Activated CD4-positive, alpha-beta T cell treated with anti-CD3 and anti-CD28 coated beads, Interleukin-2, Interleukin-4, amounts not matched to agents 100 ng/mL and 50 ng/mL, durations not matched to agents 16 hours and 8 hours (primary cell): ENCODE measurements around the gene ZNF625.

Experiments used
- DNase-seq: peaks from one replicate; pipeline ENCODE4 v3.0.0-alpha.2; 2020; ENCODE audit warnings: low spot score

The ZNF625 gene

DNA sequence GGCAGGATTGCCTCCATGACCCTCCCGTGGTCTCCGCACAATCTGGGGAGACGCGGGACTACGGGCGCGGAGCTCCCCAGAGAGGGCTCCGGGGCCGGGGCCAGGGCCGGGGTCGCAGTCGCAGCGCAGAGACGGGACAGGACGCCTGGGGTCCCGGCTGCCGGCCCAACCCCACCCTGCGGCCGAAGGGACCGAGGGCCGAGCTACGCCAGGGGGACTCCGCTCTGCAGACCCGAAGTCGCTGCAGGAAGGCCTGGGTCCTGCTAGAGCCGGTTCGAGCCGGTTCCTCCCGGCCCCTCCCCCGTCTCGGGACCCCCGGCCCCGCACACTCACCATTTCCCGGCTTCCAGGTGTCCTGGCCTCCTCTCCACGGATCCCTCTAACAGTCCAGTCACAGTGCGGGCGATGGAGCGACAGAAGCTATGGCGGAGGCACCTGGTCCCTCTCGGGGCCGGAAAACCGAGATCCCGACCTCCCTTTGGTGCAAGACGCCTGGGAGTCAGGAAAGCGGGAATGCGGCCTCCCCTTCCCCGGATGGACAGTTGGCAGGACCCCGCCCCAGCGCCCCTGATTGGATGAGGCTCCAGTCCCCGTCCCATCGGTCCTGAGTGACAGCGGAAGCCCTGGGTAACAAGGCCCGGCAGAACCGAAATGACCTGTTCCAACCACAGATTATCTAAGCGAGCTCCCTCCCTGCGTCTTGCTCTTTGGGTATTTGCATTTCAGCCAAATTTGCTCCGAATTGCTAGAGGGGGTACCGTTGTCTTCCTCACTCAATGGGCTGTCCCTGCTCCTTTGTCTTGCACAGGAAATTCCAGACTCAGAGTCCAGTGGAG is at the start of gene ZNF625:
ZNF625 (minus strand) TSS at position 512 of the 836 bp plus-strand sequence; CDS start at position 336, 176 bp downstream.
- peak; percentile 55 for DNase-seq

DNA sequence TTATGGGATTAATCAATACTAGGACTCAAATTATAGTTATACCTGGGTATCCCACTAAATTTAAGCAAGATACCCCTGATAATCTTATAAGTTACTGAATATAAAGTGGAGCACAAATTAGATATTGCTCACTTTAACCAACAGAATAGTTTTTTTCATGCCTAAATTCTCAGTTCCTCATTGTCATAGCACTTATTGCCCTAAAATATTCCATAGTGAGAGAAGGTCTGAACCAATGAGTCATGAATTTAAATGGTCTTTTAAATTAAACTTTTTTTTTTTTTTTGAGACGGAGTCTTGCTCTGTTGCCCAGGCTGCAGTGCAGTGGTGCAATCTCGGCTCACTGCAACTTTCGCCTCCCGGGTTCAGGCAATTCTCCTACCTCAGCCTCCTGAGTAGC is 48.8 kb upstream of the ZNF625 start:
- DNase-seq: no peak

DNA sequence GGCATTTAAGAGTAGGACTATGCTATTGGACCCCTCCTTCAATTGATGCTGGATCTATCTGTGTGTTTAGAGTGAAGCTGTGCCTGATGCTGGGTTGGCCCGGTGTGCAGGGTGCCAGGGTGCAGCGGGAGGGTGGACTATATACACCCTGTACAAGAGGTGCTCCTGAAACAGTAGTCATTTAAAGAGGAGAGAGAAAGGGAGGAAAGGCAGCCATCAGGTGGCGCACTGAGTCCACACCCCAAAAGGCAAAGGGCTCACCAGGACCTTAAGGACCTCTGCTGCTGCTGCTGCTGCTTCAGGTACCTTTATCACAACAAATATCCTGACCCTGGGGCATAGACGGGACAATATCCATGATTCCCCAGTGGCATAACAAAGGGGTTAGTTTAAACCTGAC is 45.7 kb upstream of the ZNF625 start:
- DNase-seq: peak; percentile 1

DNA sequence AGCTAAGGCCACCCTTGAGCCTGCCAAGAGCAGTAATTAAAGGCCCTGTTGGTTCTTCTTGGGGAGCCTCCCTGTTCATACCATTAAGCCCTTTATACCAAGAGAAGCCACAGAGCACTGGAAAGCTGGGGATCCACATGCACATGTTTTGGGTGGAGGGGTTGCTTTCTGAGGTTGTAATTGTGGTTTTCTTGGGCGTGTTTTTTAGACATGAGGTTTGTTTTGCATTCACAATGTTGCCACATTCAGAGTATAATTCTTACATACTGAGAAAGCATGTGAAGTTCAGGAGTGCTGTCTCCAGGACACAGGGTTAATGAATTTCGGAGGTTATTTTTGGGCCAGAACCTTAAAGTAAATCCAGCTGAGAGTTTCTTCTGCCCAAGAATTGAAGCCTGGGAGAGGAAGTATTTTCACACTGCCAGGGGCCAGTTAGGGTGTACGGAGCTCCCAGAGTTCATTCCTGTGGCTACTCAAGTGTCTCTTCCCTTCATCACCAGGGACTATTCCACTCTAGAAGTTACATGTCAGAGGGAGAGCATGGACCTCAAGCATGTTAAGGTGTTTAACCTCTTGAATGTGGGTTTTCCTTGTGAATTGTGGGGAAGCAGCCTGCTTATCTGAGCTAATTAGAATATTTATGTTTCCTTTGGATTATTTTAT is 43.4 kb upstream of the ZNF625 start:
- no peak for DNase-seq

DNA sequence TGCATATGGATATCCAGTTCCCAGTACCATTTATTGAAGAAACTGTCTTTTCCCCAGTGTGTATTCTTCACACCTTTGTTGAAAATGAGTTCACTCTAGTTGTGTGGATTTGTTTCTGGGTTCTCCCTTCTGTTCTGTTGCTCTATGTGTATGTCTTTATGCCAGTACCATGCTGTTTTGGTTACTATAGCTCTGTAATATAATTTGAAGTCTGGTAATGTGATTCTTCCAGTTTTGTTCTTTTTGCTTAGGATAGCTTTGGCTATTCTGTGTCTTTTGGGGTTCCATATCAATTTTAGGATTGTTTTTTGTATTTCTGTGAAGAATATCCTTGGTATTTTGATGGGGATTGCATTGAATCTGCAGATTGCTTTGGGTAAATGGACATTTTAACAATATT is 41.6 kb upstream of the ZNF625 start:
- no peak for DNase-seq

DNA sequence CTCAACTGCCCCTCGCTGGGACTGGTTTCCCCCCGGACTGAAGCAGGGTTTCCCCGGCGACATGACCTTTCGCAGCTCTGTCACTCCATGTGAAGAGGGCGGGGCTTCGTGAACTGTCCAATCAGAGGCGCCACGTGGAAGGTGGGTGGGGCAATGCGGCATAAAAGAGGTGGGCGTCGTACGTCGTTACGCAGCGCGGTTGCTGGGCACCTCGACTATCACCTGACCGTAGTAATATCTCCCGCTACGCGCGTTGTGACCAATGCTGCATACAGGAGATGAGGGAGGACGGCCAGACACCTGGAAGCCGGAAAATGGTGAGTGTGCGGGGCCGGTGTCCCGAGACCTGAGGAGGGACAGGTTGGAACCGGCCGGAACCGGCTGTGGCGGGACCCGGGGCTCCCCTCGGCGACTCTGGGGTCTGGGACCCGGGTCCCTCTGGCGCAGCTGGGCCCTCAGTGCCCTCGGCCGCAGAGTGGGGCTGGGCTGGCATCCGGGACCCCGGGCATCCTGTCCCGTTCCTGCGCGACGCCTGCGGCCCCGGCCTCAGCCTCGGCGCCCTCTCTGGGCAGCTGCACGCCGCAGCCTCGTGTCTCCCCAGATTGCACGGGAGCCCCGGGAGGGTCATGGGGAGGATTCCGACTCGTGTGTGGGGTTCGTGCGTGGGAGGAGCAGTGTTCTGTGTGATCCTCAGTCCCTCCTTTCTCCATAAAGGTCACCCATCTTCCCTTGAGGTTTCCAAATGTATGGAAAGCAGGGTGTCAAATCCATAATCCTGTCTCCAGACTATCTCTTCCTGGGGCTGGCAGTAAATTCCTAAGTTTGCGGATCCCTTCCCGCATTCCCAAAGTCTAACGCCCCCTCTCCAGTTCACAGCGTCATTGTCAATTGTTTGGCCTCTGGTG is 38.5 kb upstream of the ZNF625 start:
- peak; percentile 14 for DNase-seq

DNA sequence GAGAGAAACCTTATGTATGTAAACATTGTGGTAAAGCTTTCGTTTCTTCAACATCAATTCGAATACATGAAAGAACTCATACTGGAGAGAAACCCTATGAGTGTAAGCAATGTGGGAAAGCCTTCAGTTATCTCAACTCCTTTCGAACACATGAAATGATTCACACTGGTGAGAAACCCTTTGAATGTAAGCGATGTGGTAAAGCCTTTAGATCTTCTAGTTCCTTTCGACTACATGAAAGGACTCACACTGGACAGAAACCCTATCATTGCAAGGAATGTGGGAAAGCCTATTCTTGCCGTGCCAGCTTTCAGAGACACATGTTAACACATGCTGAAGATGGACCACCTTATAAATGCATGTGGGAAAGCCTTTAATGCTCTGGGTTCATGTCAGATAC is 31.1 kb upstream of the ZNF625 start:
- no peak for DNase-seq

DNA sequence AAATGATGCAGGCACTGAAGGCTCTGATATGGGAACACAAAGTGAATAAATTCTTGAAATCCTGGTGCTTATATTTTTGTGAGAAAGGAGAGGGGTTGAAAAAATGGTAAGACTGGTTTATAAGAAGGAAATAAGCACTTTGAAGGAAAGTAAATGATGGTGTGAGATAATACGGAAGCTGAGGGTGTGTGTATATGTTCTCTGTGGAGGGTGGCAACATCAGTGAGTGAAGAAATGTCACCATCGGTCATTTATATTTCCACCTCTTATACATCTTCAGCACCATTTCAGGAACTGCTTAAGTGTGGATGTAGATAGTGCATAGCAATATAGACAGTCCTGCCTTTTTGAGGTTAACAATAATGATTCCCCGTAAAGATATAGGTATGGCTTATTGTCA is 23.8 kb upstream of the ZNF625 start:
- DNase-seq: no peak

DNA sequence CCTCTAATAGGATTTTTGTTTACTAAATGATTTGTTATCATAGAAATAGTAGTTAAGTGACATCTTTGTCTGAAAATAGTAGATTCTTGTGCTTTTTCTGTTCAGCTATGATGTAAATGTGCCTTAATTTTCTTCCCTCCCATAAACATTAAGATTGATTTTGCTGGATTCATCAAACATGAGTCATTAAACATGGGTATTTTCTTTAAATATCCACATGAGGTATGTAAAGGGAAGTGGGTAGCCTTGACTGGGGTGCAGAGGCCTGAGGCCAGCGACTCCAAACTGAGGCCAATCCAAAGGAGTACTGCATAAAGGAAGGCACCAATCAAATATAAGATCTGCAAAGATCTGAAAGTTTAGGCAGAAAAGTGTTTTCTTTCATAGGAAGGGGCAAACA is 10.1 kb upstream of the ZNF625 start:
- no peak for DNase-seq

DNA sequence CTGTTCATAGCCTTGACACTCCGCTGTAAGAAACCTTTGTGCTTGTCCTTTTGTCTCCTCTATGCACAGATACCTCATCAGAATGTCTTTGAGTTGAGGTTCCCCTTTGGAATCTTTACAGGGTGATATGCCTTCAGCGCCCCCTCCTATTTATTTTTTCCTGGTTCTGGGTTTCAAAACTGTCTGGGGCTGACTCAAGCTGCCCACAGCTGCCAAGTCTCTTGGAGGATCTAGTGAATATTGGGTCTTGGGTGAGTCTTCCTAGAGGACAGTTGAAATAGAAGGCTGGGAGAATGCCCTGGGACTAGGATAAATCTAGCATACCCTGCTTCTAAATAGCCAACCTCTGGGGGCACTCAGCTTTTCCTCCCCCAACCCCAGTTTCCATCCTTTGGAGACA is 7.3 kb upstream of the ZNF625 start:
- no peak for DNase-seq

DNA sequence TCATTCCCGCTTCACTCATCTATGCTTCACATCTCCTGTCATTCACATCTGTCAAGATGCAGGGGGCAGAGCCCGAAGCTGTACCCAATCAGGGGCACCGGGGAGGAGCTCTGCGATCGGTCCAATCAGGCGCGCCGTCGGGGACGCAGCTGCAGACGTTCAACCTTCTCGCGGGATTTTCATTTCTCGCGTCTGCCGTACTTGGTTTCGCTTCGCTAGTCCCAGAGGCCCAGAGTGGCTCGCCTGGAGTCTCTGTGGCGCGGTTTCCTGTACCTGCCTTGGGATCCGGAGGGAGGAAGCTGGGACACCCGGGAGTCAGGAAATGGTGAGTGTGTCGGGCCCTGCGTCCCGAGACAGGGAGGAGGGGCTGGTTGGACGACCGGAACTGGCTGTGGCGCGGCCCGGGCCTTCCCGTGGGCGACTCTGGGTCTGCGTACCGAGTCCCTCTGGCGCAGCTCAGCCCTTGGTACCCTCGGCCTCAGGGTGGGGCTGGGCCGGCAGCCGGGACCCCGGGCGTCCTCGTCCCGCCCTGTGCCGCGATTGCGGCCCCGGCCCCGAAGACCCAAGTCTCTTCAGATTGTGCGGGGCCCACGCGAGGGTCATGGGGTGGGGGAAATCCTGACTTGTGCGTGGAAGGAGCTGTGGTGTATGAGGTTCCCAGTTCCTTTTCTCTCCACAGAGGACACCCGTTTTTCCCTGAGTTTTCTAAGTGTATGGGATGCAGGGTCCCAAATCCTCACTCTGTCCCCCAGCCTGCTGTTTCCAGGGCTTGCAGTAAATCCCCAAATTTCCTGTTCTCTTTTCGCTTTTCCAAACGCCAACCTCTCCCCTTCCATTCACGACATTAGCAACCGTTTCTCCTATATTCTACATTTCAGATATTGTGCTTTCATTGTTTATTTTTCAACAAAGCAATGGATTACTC is 6.6 kb upstream of the ZNF625 start, which contains the start of gene ZNF136:
ZNF136 (plus strand) TSS at position 215 of the 925 bp plus-strand sequence; CDS start at position 323, 108 bp downstream.
- peak; percentile 94 for DNase-seq

DNA sequence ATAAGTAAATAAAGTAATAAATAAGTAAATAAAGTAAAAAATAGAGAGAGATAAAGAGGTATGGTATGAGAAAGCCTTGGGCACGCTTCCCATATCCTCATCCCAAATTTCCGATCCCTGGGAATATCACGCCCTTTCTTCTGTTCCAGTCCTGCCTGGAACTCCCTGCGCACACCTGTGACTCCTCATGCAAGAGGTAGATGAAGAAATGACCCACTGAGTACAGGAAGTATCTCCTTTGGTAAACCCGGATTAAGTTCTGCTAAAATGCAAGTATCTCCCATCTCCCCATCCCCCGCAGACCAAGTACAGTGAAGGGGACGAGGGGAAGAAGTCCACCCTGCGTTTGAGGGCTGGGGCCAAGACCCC is 6.0 kb upstream of the ZNF625 start:
- no peak for DNase-seq

DNA sequence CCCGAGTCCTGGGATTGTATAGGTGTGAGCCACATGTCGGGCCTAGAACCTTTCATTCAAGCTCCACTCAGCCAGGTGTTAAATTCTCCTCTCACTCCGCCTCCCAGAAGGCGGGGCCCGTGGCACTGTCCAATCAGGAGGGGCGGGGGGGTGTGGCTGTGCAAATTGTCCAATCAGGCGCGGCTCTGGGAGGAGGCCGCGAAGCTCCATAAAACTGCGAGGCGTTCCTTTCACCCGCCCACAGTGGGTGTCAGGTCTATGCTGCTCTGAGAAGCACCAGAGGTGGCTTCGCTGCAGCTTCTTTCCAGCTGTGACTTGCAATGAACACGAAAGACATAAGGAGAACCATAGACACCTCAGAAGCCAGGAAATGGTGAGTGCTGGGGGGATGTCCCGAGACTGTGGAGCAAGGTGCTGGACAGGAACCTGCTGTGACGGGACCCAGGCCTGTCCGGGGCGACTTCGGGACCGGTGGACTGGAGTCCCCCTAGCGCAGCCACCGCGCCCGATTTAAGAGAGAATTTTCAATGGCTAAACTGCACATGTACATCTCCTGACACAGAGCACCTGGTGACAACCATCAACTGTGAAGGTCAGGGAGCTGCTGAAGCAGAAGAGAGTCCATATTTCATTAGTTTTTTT is 3.4 kb upstream of the ZNF625 start:
- DNase-seq: no peak

DNA sequence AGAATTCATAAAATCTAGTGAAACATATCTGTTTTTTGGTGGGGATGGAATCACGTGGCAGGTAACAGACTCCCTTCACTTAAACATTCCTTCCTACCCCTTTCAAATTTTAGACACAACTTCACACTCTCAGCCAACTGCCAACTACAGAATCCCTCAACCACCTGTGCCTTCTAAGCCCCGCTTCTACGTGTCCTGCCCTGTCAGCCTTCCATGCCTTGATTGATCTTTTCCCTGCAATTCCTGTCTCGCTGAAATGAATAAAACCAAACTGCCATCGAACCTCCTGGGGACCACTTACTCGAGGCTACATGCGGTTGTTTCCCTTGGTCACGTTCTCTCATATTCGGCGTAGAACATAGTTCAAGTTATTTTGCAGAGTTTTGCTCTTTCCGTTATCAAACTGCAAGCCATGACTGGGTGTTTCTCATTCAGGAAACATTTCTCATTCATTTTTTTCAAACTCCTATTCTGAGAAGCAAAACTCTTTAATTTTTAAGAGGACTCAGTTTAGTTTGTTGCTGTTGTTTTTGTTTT is 1.1 kb downstream of the ZNF625 start:
- DNase-seq: no peak

DNA sequence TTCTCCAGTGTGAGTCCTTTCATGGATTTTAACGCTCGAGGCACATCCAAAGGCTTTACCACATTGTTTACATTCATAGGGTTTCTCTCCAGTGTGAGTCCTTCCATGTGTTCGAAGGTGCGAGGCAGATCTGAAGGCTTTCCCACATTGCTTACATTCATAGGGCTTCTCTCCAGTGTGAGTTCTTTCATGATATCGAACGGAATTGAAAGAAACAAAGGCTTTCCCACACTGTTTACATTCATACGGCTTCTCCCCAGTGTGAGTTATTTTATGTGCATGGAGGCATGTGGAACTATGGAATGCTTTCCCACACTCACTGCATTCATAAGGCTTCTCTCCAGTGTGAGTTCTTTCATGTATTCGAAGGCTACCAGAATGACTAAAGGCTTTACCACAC is 11.2 kb downstream of the ZNF625 start:
- no peak for DNase-seq

DNA sequence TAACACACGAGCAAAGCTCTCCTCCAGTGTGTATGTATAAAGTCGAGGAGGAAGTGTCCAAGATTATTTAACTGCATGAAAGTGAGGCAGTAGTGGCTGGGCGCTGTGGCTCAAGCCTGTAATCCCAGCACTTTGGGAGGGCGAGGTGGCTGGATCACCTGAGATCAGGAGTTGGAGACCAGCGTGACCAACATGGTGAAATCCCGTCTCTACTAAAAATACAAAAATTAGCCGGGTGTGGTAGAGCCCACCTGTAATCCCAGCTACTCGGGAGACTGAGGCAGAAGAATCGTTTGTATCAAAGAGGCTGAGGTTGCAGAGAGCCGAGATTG is 15.2 kb downstream of the ZNF625 start:
- no peak for DNase-seq

DNA sequence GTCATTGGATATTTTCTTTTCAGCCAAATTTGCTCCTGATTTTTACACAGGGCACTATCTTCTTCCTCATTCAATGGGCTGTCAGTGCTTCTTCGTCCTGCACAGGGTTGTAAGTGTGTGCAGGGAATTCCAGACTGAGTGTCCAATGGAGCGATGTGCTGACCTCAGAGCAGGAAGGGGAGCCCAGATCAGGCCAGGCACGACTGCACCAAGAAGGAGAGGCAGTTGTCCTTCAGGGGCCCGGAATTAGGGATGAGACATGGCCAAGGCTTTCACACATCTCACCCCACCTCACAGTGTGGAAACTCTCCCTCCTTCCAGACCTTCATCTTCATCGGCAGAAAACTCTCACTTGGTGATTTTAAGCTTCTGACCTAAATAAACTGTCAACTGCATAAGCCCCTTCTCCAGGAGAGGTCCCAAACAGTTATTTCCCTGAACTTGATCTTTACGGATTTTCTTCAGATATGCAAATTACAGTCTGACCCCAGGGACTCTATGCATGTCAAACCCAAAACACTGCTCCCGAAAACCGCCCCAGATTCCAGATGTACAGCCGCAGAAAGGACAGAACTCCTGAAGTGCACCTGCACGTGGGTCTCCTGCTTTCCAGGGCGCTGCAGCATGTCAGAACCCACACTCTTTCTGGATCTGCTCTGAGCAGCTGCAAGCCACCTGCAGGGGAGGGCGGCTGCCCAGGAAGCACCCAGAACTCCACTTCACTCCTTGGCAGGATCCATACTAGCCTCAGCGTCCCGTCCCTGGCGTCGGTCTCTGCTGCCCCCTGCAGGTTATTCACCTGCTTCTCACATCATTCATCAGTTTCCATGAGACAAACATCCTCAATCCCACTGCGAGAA is 15.8 kb downstream of the ZNF625 start:
- DNase-seq: peak; percentile 83

DNA sequence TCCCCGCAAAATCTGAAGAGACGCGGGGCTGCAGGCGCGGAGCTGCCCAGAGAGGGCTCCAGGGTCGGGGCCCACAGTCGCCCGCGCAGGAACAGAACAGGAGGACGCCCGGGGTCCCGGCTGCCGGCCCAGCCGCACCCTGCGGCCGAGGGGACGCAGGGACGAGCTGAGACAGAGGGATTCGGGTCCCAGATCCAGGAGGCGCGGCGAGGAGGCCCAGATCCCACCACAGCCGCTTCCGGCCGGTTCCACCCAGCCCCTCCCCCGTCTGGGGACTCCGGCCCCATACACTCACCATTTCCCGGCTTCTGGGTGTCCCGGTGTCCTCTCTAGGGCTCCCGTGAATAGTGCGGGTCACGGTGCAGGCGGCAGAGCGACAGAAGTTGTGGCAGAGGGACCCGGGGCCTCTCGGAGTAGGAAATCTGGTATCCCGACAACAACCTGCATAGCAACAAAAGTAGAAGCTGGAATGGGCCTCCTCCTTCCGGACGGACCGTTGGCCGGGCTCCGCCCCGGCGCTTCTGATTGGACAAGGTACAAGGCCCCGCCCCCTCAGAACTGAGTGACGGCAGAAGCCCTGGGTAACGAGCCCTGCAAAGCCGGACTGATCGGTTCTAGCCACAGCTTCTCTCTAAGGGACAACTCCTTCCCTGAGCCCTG is 16.5 kb downstream of the ZNF625 start, which contains the start of gene ZNF20:
ZNF20 (minus strand) TSS at position 466 of the 660 bp plus-strand sequence; CDS start at position 298, 168 bp downstream.
- peak; percentile 89 for DNase-seq

DNA sequence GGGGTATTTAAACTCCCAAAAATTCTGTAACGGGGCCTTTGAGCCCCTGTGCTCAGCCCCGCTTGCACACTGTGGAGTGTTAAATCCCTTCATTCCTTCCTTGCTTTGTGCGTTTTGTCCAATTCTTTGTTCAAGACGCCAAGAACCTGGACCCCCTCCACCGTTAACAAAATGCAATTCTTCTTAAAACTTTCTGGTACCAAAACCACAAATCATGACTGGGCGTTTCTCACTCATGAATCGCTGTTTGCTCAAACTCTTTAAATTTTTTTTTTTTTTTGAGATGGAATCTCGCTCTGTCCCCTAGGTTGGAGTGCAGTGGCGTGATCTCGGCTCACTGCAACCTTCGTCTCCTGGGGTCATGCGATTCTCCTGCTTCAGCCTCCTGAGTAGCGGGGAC is 17.3 kb downstream of the ZNF625 start:
- DNase-seq: no peak
